Measurements from ENCODE around the gene FNDC3B.

Gene FNDC3B

GRCh38 chr3:172078244-172078643, 38.9 kb downstream of the FNDC3B start:
- Histone ChIP-seq H3K27ac (ENCODE audit: low read depth, low read length) (no peak overlapping the region), H3K9me3 (ENCODE audit: insufficient read depth, low read depth, low read length) (peaks cover 9% of the 10 kb centered on the region), H3K4me1 (ENCODE audit: insufficient read depth, low read length) (peaks cover 16% of the 10 kb centered on the region), H3K36me3 (ENCODE audit: insufficient read depth, low read length) (peaks cover 17% of the 10 kb centered on the region), H3K27me3 (ENCODE audit: insufficient read depth, low read length) (no peaks in the 10 kb centered on the region), H3K4me3 (ENCODE audit: low read length) (no peak overlapping the region), H3K9ac (ENCODE audit: low read depth, low read length) (no peak overlapping the region)
- 64% methylated on average over 3 of the region's 4 CpGs for WGBS

- no peak overlapping the region for H3K9ac ChIP-seq (ENCODE audit: low read depth, low read length)
- H3K27me3 ChIP-seq (ENCODE audit: insufficient read depth, low read length), result no peaks in the 10 kb centered on the region
- 99% methylated on average over 6 of the region's 6 CpGs for WGBS
- H3K27ac ChIP-seq (ENCODE audit: low read depth, low read length), result no peak overlapping the region
- peaks cover 18% of the 10 kb centered on the region for H3K36me3 ChIP-seq (ENCODE audit: insufficient read depth, low read length)
- H3K9me3 ChIP-seq (ENCODE audit: insufficient read depth, low read depth, low read length), result peaks cover 11% of the 10 kb centered on the region
- H3K4me1 ChIP-seq (ENCODE audit: insufficient read depth, low read length), result peaks cover 12% of the 10 kb centered on the region
- H3K4me3 ChIP-seq (ENCODE audit: low read length), result no peak overlapping the region
Observed at GRCh38 chr3:172078721-172079120, 39.3 kb downstream of the FNDC3B start.

- Histone ChIP-seq H3K4me1 (ENCODE audit: insufficient read depth, low read length) (peaks cover 9% of the 10 kb centered on the region; the same call in 1 of the 2 replicates), H3K9ac (ENCODE audit: low read depth, low read length) (no peak overlapping the region), H3K27me3 (ENCODE audit: insufficient read depth, low read length) (no peaks in the 10 kb centered on the region), H3K36me3 (ENCODE audit: insufficient read depth, low read length) (peaks cover 18% of the 10 kb centered on the region), H3K27ac (ENCODE audit: low read depth, low read length) (no peak overlapping the region), H3K4me3 (ENCODE audit: low read length) (no peak overlapping the region), H3K9me3 (ENCODE audit: insufficient read depth, low read depth, low read length) (peaks cover 11% of the 10 kb centered on the region)
- 92% methylated on average over 3 of the region's 3 CpGs for WGBS
Observed at GRCh38 chr3:172079326-172079976, 40.1 kb downstream of the FNDC3B start.

GRCh38 chr3:172080503-172080902, 41.1 kb downstream of the FNDC3B start:
- Histone ChIP-seq H3K9ac (ENCODE audit: low read depth, low read length) (no peak overlapping the region), H3K4me3 (ENCODE audit: low read length) (no peak overlapping the region), H3K4me1 (ENCODE audit: insufficient read depth, low read length) (peaks cover 17% of the 10 kb centered on the region), H3K9me3 (ENCODE audit: insufficient read depth, low read depth, low read length) (peaks cover 11% of the 10 kb centered on the region), H3K36me3 (ENCODE audit: insufficient read depth, low read length) (peaks cover 18% of the 10 kb centered on the region), H3K27ac (ENCODE audit: low read depth, low read length) (no peak overlapping the region), H3K27me3 (ENCODE audit: insufficient read depth, low read length) (no peaks in the 10 kb centered on the region)
- WGBS, result 94% methylated on average over 1 of the region's 1 CpG

- Histone ChIP-seq H3K4me3 (ENCODE audit: low read length) (no peak overlapping the region), H3K9me3 (ENCODE audit: insufficient read depth, low read depth, low read length) (peaks cover 11% of the 10 kb centered on the region), H3K4me1 (ENCODE audit: insufficient read depth, low read length) (peaks cover 31% of the 10 kb centered on the region), H3K36me3 (ENCODE audit: insufficient read depth, low read length) (peaks cover 18% of the 10 kb centered on the region), H3K27ac (ENCODE audit: low read depth, low read length) (no peak overlapping the region), H3K27me3 (ENCODE audit: insufficient read depth, low read length) (no peaks in the 10 kb centered on the region), H3K9ac (ENCODE audit: low read depth, low read length) (no peak overlapping the region)
- 96% methylated on average over 5 of the region's 5 CpGs for WGBS
Observed at GRCh38 chr3:172082269-172082668, 42.9 kb downstream of the FNDC3B start.

GRCh38 chr3:172082820-172083513, 43.6 kb downstream of the FNDC3B start:
- no peak overlapping the region for H3K27ac ChIP-seq (ENCODE audit: low read depth, low read length)
- 96% methylated on average over 5 of the region's 5 CpGs for WGBS
- no peak overlapping the region for H3K9ac ChIP-seq (ENCODE audit: low read depth, low read length)
- H3K27me3 ChIP-seq (ENCODE audit: insufficient read depth, low read length), result no peaks in the 10 kb centered on the region
- peaks cover 11% of the 10 kb centered on the region for H3K9me3 ChIP-seq (ENCODE audit: insufficient read depth, low read depth, low read length)
- H3K4me1 ChIP-seq (ENCODE audit: insufficient read depth, low read length), result peaks cover 38% of the 10 kb centered on the region
- H3K4me3 ChIP-seq (ENCODE audit: low read length), result no peak overlapping the region
- peaks cover 18% of the 10 kb centered on the region for H3K36me3 ChIP-seq (ENCODE audit: insufficient read depth, low read length)

- H3K4me1 ChIP-seq (ENCODE audit: insufficient read depth, low read length), result peaks cover 40% of the 10 kb centered on the region
- H3K27me3 ChIP-seq (ENCODE audit: insufficient read depth, low read length), result no peaks in the 10 kb centered on the region
- no peak overlapping the region for H3K4me3 ChIP-seq (ENCODE audit: low read length)
- H3K9ac ChIP-seq (ENCODE audit: low read depth, low read length), result no peak overlapping the region
- H3K36me3 ChIP-seq (ENCODE audit: insufficient read depth, low read length), result peaks cover 18% of the 10 kb centered on the region
- no peak overlapping the region for H3K27ac ChIP-seq (ENCODE audit: low read depth, low read length)
- WGBS, result 92% methylated on average over 8 of the region's 8 CpGs
- peaks cover 11% of the 10 kb centered on the region for H3K9me3 ChIP-seq (ENCODE audit: insufficient read depth, low read depth, low read length)
Observed at GRCh38 chr3:172083995-172084409, 44.6 kb downstream of the FNDC3B start.

- H3K4me3 ChIP-seq (ENCODE audit: low read length), result no peak overlapping the region
- H3K9me3 ChIP-seq (ENCODE audit: insufficient read depth, low read depth, low read length), result peaks cover 11% of the 10 kb centered on the region
- H3K27me3 ChIP-seq (ENCODE audit: insufficient read depth, low read length), result no peaks in the 10 kb centered on the region
- 88% methylated on average over 5 of the region's 5 CpGs for WGBS
- no peak overlapping the region for H3K27ac ChIP-seq (ENCODE audit: low read depth, low read length)
- H3K36me3 ChIP-seq (ENCODE audit: insufficient read depth, low read length), result peaks cover 18% of the 10 kb centered on the region
- peaks cover 41% of the 10 kb centered on the region for H3K4me1 ChIP-seq (ENCODE audit: insufficient read depth, low read length)
- no peak overlapping the region for H3K9ac ChIP-seq (ENCODE audit: low read depth, low read length)
Observed at GRCh38 chr3:172084871-172085556, 45.6 kb downstream of the FNDC3B start.

- H3K4me1 ChIP-seq (ENCODE audit: insufficient read depth, low read length), result peaks cover 41% of the 10 kb centered on the region
- H3K4me3 ChIP-seq (ENCODE audit: low read length), result no peak overlapping the region
- H3K27ac ChIP-seq (ENCODE audit: low read depth, low read length), result no peak overlapping the region
- no peak overlapping the region for H3K9ac ChIP-seq (ENCODE audit: low read depth, low read length)
- 97% methylated on average over 2 of the region's 2 CpGs for WGBS
- peaks cover 18% of the 10 kb centered on the region for H3K36me3 ChIP-seq (ENCODE audit: insufficient read depth, low read length)
- peaks cover 11% of the 10 kb centered on the region for H3K9me3 ChIP-seq (ENCODE audit: insufficient read depth, low read depth, low read length)
- H3K27me3 ChIP-seq (ENCODE audit: insufficient read depth, low read length), result no peaks in the 10 kb centered on the region
Observed at GRCh38 chr3:172085557-172085895, 46.1 kb downstream of the FNDC3B start.

- Histone ChIP-seq H3K27me3 (ENCODE audit: insufficient read depth, low read length) (no peaks in the 10 kb centered on the region), H3K4me1 (ENCODE audit: insufficient read depth, low read length) (peaks cover 41% of the 10 kb centered on the region), H3K27ac (ENCODE audit: low read depth, low read length) (no peak overlapping the region), H3K36me3 (ENCODE audit: insufficient read depth, low read length) (peaks cover 18% of the 10 kb centered on the region), H3K9me3 (ENCODE audit: insufficient read depth, low read depth, low read length) (peaks cover 11% of the 10 kb centered on the region), H3K4me3 (ENCODE audit: low read length) (no peak overlapping the region), H3K9ac (ENCODE audit: low read depth, low read length) (no peak overlapping the region)
- WGBS, result 92% methylated on average over 1 of the region's 1 CpG
Observed at GRCh38 chr3:172086071-172086470, 46.7 kb downstream of the FNDC3B start.

- Histone ChIP-seq H3K4me1 (ENCODE audit: insufficient read depth, low read length) (peaks cover 41% of the 10 kb centered on the region), H3K9me3 (ENCODE audit: insufficient read depth, low read depth, low read length) (peaks cover 9% of the 10 kb centered on the region), H3K4me3 (ENCODE audit: low read length) (no peak overlapping the region), H3K27me3 (ENCODE audit: insufficient read depth, low read length) (no peaks in the 10 kb centered on the region), H3K27ac (ENCODE audit: low read depth, low read length) (no peak overlapping the region; the same call in 1 of the 2 replicates), H3K36me3 (ENCODE audit: insufficient read depth, low read length) (peaks cover 13% of the 10 kb centered on the region), H3K9ac (ENCODE audit: low read depth, low read length) (no peak overlapping the region)
- WGBS, result 92% methylated on average over 3 of the region's 4 CpGs
Observed at GRCh38 chr3:172087198-172087597, 47.8 kb downstream of the FNDC3B start.

All from HUES64 (cell line).